Testis (tissue), 3 donors: ENCODE data around the gene BOLA2B. TPM values are rescaled to one million over a fixed set of nuclear protein-coding genes. Genes with fewer than 3 reads are reported as not detected.
A peak's percentile ranks its signal among the peaks of the same experiment; 100 is the strongest.
"Not testable (repeated sequence)": the region's sequence is repeated elsewhere in the genome, so short reads cannot be mapped to it uniquely, and the experiment has no call there.

Experiments used
- DNase-seq: peaks from one replicate; pipeline ENCODE4 v3.0.0-alpha.2; 2019
- H3K27ac ChIP-seq, 2 donors: fragments of 200-600 bp; sonication (generic); one replicate each; pipeline ENCODE4 v1.5.1; 2019
- H3K27me3 ChIP-seq: fragments of 200-600 bp; sonication (generic); one replicate; pipeline ENCODE4 v1.5.1; 2019
- H3K36me3 ChIP-seq: fragments of 200-600 bp; sonication (generic); one replicate; pipeline ENCODE4 v1.5.1; 2017; ENCODE audit warnings: low read depth; ENCODE audit errors: missing control alignments
- H3K4me1 ChIP-seq: fragments of 200-600 bp; sonication (generic); one replicate; pipeline ENCODE4 v1.5.1; 2019
- H3K4me3 ChIP-seq, 2 donors: fragments of 200-600 bp; sonication (generic); one replicate each; pipeline ENCODE4 v1.5.1; 2017 to 2019
- H3K9me3 ChIP-seq: fragments of 200-600 bp; sonication (generic); one replicate; pipeline ENCODE4 v1.5.1; 2017
- CTCF ChIP-seq, 3 experiments: fragments of 450-650 bp in 2 of 3; fragments of 200-600 bp in 1 of 3; sonication (generic) in 1 of 3; IDR thresholded peaks; one replicate each; pipeline ENCODE4 v1.5.1; 2016 to 2019; ENCODE audit warnings: antibody characterized with exemption in 3 of 3, mild to moderate bottlenecking in 2 of 3, moderate library complexity in 1 of 3
- POLR2A ChIP-seq: fragments of 450-650 bp; IDR thresholded peaks from one replicate; pipeline ENCODE4 v1.6.1; 2017; ENCODE audit warnings: antibody characterized with exemption, mild to moderate bottlenecking, moderate library complexity
- WGBS, 2 donors: methylation state at CpG; one replicate each; pipeline ENCODE4 v1.1.5; 2018; 5-methylcytosine and 5-hydroxymethylcytosine counted together
- intact Hi-C: fragments of 100-400 bp; cut with DNase I; formaldehyde crosslinking; loops from one replicate; pipeline ENCODE4 v1.15.1; 2023; ENCODE audit warnings: low total_unique reads
- polyA plus RNA-seq: library from polyadenylated mRNA; stranded (reverse); fragments of 350-450 nt; fragmentation: Illumina TruSeq; extraction: RNeasy Lipid Tissue Mini Kit (QIAGEN cat#74804); gene quantifications from one replicate; pipeline ENCODE4 v1.2.3, GENCODE V29; 2014; ENCODE audit warnings: low read depth, low replicate concordance; ENCODE audit not compliant: insufficient read depth
- total RNA-seq, 2 donors: library from RNA; depleted of rRNA; stranded (reverse); fragments of >200 nt; gene quantifications; one replicate each; pipeline ENCODE4 v1.2.3, GENCODE V29; 2016

The BOLA2B gene
- total and polyA plus RNA-seq, 3 donors from 2014 or later: 70.9 to 161 (median 133) TPM

- Histone ChIP-seq H3K27me3 (no peaks in the 10 kb centered on the region), H3K4me1 (no peaks in the 10 kb centered on the region), H3K36me3 (no peaks in the 10 kb centered on the region), H3K27ac (no peak overlapping the region), H3K9me3 (no peaks in the 10 kb centered on the region), H3K4me3 (no peak overlapping the region)
- intact Hi-C loops: loop anchor here (10.0 kb wide), 1 partner anchor 48 kb away; the partner anchor contains the start of gene MAPK3
- TF ChIP-seq POLR2A (no peak), CTCF (IDR thresholded peaks at IDR 0.05) (no peak)
- no peak for DNase-seq
- WGBS, 2 donors: 84 to 85% methylated on average over 7 of the region's 7 CpGs
These were observed 20.4 kb downstream of the BOLA2B start for GRCh38 chr16:30173054-30173453.

- not testable (repeated sequence) for DNase-seq, H3K36me3 ChIP-seq, H3K27ac ChIP-seq, H3K27me3 ChIP-seq, H3K4me3 ChIP-seq, H3K4me1 ChIP-seq, H3K9me3 ChIP-seq
- intact Hi-C loops: loop anchor here (10.0 kb wide), 1 partner anchor 45 kb away; the partner anchor contains the start of gene MAPK3
- WGBS, 2 donors: no CpG with 5 or more reads among the region's 31 CpGs
These were observed 23.3 kb downstream of the BOLA2B start for GRCh38 chr16:30170145-30170544.

GRCh38 chr16:30169416-30169815, 24.1 kb downstream of the BOLA2B start:
- H3K9me3 ChIP-seq, H3K4me1 ChIP-seq, H3K36me3 ChIP-seq, H3K27me3 ChIP-seq, H3K27ac ChIP-seq, DNase-seq, intact Hi-C loops: not testable (repeated sequence)
- H3K4me3 ChIP-seq: peak overlapping the region in 1 of 2 donors; percentile 18
- no CpG with 5 or more reads among the region's 38 CpGs for WGBS, 2 donors

- H3K4me3 ChIP-seq: peak overlapping the region in 1 of 2 donors; percentile 18
- H3K27me3 ChIP-seq, H3K9me3 ChIP-seq, H3K4me1 ChIP-seq, DNase-seq, intact Hi-C loops, H3K36me3 ChIP-seq, H3K27ac ChIP-seq: not testable (repeated sequence)
- 83% methylated on average over 6 of the region's 29 CpGs; no CpG with 5 or more reads in 1 of the 2 donors for WGBS, 2 donors
These were observed 24.7 kb downstream of the BOLA2B start for GRCh38 chr16:30168746-30169145.

GRCh38 chr16:30166202-30166902, 27.1 kb downstream of the BOLA2B start:
- no peak for DNase-seq
- no peaks in the 10 kb centered on the region for H3K9me3 ChIP-seq
- WGBS, 2 donors: 85 to 86% methylated on average over 11 of the region's 11 CpGs
- H3K4me3 ChIP-seq: no peak overlapping the region
- H3K27me3 ChIP-seq: no peaks in the 10 kb centered on the region
- TF ChIP-seq CTCF (IDR thresholded peaks at IDR 0.05): no peak
- TF ChIP-seq POLR2A: no peak
- no peak overlapping the region for H3K27ac ChIP-seq
- H3K4me1 ChIP-seq: no peaks in the 10 kb centered on the region
- intact Hi-C loops: no loop called here
- H3K36me3 ChIP-seq: no peaks in the 10 kb centered on the region

- Histone ChIP-seq H3K36me3 (no peaks in the 10 kb centered on the region), H3K27me3 (no peaks in the 10 kb centered on the region), H3K4me1 (no peaks in the 10 kb centered on the region), H3K27ac (no peak overlapping the region), H3K9me3 (no peaks in the 10 kb centered on the region), H3K4me3 (no peak overlapping the region)
- TF ChIP-seq POLR2A (no peak), CTCF (IDR thresholded peaks at IDR 0.05) (no peak)
- intact Hi-C loops: no loop called here
- no peak for DNase-seq
- WGBS, 2 donors: 83 to 86% methylated on average over 3 of the region's 3 CpGs
These were observed 29.9 kb downstream of the BOLA2B start for GRCh38 chr16:30163538-30163937.
